ENCODE data around the gene CASP5. TPM values are rescaled to one million over a fixed set of nuclear protein-coding genes. Genes with fewer than 3 reads are reported as not detected.

Gene CASP5
- total RNA-seq, 1 experiment from 2014 or later: not detected

DNA sequence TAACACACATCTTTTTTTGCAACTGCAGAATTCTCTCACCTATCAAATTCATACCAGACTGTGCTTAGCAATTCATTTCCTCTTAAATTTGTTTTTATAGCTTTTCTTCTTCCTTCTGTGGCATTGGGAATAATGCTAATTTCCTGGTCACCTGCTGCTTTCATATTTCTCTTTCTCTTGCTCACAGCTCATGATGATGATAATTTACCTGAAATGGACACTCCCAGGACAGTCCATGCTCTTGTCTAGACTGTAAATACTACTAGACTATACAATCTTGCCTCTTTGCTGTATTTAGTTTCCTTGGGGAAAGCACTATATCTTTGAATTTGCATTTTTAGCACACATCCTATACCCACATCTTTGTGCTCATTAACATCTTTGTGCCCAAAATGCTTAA, 15.5 kb downstream of the CASP5 start:
- ChIA-PET CTCF (no interaction called here), POLR2A (ENCODE audit: unreplicated experiment) (no interaction called here)
- no peaks in the 10 kb centered on the region for H3K9me2 ChIP-seq (ENCODE audit: insufficient read depth)
- H3K9me3 ChIP-seq (ENCODE audit: insufficient read depth, low read depth): peaks cover 8% of the 10 kb centered on the region; the same call in 1 of the 2 replicates
- H3K4me3 ChIP-seq: no peak overlapping the region
- no peaks in the 10 kb centered on the region for H3K79me2 ChIP-seq (ENCODE audit: low read depth)
- BruUV-seq (replicated peaks): no TSS peak
- intact Hi-C loops (cut with micrococcal nuclease; ENCODE audit: unreplicated experiment): no loop called here
- H3K36me3 ChIP-seq (ENCODE audit: low read depth): no peaks in the 10 kb centered on the region
- no peaks in the 10 kb centered on the region for H3K27me3 ChIP-seq (ENCODE audit: insufficient read depth, low read depth)
- no peak for TF ChIP-seq EZH2 (IDR thresholded peaks at IDR 0.05; ENCODE audit: low read depth)
- TF ChIP-seq, protein P1, sequence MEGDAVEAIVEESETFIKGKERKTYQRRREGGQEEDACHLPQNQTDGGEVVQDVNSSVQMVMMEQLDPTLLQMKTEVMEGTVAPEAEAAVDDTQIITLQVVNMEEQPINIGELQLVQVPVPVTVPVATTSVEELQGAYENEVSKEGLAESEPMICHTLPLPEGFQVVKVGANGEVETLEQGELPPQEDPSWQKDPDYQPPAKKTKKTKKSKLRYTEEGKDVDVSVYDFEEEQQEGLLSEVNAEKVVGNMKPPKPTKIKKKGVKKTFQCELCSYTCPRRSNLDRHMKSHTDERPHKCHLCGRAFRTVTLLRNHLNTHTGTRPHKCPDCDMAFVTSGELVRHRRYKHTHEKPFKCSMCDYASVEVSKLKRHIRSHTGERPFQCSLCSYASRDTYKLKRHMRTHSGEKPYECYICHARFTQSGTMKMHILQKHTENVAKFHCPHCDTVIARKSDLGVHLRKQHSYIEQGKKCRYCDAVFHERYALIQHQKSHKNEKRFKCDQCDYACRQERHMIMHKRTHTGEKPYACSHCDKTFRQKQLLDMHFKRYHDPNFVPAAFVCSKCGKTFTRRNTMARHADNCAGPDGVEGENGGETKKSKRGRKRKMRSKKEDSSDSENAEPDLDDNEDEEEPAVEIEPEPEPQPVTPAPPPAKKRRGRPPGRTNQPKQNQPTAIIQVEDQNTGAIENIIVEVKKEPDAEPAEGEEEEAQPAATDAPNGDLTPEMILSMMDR (conservative IDR thresholded peaks at IDR 0.05): no peak
- H2AFZ ChIP-seq: no peak overlapping the region
- DNase-seq: no peak
- no peaks in the 10 kb centered on the region for H4K20me1 ChIP-seq (ENCODE audit: insufficient read depth)
- no peak overlapping the region for H3K4me2 ChIP-seq
- H3K27ac ChIP-seq: no peak overlapping the region
- no peaks in the 10 kb centered on the region for H3K4me1 ChIP-seq (replicated peaks; ENCODE audit: insufficient read depth)
- H3F3A ChIP-seq (ENCODE audit: insufficient read depth, low read depth): no peaks in the 10 kb centered on the region

DNA sequence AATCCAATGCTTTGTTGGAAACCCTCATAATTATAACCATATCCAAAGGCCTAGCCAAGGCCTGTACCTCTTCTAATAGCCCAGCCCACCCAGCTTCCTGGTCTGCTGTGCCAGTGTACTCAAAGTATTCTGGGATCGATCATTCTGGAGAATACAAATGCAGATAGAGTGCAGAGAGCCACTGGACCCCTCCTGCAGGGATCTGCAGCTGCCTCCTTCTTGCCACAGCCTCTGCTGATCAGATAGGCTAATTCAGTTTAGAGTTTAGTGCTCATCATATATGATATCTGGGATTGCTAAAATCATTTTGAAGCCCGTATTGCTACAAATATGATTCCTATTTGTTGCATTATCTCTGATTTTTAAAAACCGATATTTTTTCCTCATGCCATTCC, 17.5 kb downstream of the CASP5 start:
- DNase-seq: no peak
- no TSS peak for BruUV-seq (replicated peaks)
- Histone ChIP-seq H3F3A (ENCODE audit: insufficient read depth, low read depth) (no peaks in the 10 kb centered on the region), H4K20me1 (ENCODE audit: insufficient read depth) (no peaks in the 10 kb centered on the region), H3K9me2 (ENCODE audit: insufficient read depth) (no peaks in the 10 kb centered on the region), H3K4me1 (replicated peaks; ENCODE audit: insufficient read depth) (no peaks in the 10 kb centered on the region), H3K27me3 (ENCODE audit: insufficient read depth, low read depth) (no peaks in the 10 kb centered on the region), H3K4me3 (no peak overlapping the region), H2AFZ (no peak overlapping the region), H3K79me2 (ENCODE audit: low read depth) (no peaks in the 10 kb centered on the region), H3K4me2 (no peak overlapping the region), H3K9me3 (ENCODE audit: insufficient read depth, low read depth) (peaks cover 8% of the 10 kb centered on the region; the same call in 1 of the 2 replicates), H3K27ac (no peak overlapping the region), H3K36me3 (ENCODE audit: low read depth) (no peaks in the 10 kb centered on the region)
- intact Hi-C loops (cut with micrococcal nuclease; ENCODE audit: unreplicated experiment): no loop called here
- ChIA-PET CTCF (no interaction called here), POLR2A (ENCODE audit: unreplicated experiment) (no interaction called here)
- TF ChIP-seq, protein P1 (conservative IDR thresholded peaks at IDR 0.05): no peak

DNA sequence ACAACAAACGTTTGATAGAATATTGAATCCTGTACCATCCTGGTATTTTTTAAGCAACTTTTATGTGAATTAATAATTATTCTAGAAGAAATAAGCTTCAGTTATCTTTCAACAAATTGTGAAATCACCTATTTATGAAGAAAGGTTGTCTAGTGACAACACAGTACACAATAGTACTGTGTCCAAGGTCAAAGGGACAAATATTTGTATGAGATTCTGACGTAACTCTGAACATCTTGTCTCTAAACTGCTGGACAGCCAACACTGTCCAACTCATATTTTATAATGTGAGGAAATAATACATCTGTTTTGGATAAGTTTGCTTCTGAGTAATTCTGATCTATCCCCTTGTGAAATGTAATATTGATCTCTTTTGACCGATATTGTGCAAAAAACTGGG, 18.9 kb downstream of the CASP5 start:
- Histone ChIP-seq H3K4me2 (no peak overlapping the region), H3K9me2 (ENCODE audit: insufficient read depth) (no peaks in the 10 kb centered on the region), H2AFZ (no peak overlapping the region), H3K4me1 (replicated peaks; ENCODE audit: insufficient read depth) (no peaks in the 10 kb centered on the region), H3K9me3 (ENCODE audit: insufficient read depth, low read depth) (peaks cover 8% of the 10 kb centered on the region; the same call in 1 of the 2 replicates), H3K79me2 (ENCODE audit: low read depth) (no peaks in the 10 kb centered on the region), H3K4me3 (no peak overlapping the region), H4K20me1 (ENCODE audit: insufficient read depth) (no peaks in the 10 kb centered on the region), H3K27ac (no peak overlapping the region), H3F3A (ENCODE audit: insufficient read depth, low read depth) (no peaks in the 10 kb centered on the region), H3K27me3 (ENCODE audit: insufficient read depth, low read depth) (no peaks in the 10 kb centered on the region), H3K36me3 (ENCODE audit: low read depth) (no peaks in the 10 kb centered on the region)
- no TSS peak for BruUV-seq (replicated peaks)
- CTCF ChIA-PET: no interaction called here
- POLR2A ChIA-PET (ENCODE audit: unreplicated experiment): no interaction called here
- TF ChIP-seq, protein P1 (conservative IDR thresholded peaks at IDR 0.05): no peak
- TF ChIP-seq EZH2 (IDR thresholded peaks at IDR 0.05; ENCODE audit: low read depth): no peak
- intact Hi-C loops (cut with micrococcal nuclease; ENCODE audit: unreplicated experiment): no loop called here
- no peak for DNase-seq
